HPDE6-E6E7 (cell line): ENCODE measurements around the gene COMMD7.
"Not testable (repeated sequence)": the region's sequence is repeated elsewhere in the genome, so short reads cannot be mapped to it uniquely, and the experiment has no call there.

ENCODE experiments used
- DNase-seq: peaks from one replicate; pipeline ENCODE4 v3.0.0; 2011; ENCODE audit warnings: missing footprints; ENCODE audit errors: extremely low spot score

The COMMD7 gene

DNA sequence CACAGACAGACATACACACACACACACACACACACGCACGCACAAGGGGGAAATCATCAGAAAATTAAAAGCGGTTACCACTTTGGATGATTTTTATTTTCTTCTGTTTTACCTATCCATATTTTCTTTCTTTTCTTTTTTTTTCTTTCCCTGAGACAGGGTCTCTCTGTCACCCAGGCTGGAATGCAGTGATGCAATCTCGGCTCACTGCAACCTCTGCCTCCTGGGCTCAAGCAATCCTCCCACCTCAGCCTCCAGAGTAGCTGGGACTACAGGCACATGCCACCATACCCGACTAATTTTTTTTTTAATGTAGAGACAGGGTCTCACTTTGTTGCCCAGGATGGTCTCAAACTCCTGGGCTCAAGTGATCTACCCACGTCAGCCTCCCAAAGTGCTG, 14.8 kb downstream of the COMMD7 start:
- DNase-seq = not testable (repeated sequence)

DNA sequence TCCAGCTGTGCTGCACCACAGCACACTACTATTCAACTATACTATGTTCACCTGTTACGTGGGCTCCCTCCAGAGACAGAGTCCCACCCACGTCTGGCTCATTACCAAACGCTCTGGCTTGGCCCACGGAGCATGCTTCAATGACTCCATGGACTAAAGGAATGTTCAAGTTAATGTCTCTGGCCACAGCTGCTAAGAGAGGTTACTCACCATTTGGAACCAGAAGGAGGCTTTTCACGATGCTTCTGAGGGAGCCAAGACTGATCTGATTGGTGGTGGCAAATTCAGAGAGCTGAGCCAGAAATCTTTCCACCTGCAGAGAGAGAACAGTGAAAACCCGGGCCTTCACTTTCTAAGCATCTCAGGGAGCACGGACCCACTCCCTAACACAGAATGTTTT, 15.6 kb downstream of the COMMD7 start:
- DNase-seq = no peak

DNA sequence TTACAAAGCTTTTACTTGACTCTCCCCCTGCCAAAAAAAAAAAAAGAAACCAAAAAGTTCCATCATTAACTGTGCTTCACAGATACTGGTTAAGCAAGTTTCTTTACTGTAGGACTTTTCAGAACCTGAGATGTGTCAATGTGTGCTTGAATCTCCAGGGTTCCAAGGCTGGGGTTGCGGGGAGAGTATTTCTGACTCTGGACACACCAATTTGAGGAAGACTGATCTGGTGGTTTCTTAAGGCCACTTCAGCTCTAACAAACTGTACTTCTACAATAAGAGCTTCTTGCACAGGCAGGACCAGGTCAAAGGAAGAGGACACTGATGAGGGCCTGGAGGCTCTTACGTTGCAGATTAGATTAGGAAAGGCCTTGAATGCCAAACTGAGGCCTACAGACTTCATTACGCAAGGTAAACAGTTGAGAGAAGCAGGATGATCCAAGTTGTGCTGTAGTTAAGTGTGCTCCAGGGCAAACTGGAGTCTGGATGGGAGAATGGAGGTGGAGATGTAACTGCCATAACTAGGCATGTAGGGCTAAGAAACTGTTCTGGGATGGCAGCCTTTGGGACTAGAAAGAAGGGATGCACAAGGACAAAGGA, 24.4 kb downstream of the COMMD7 start:
- no peak for DNase-seq

DNA sequence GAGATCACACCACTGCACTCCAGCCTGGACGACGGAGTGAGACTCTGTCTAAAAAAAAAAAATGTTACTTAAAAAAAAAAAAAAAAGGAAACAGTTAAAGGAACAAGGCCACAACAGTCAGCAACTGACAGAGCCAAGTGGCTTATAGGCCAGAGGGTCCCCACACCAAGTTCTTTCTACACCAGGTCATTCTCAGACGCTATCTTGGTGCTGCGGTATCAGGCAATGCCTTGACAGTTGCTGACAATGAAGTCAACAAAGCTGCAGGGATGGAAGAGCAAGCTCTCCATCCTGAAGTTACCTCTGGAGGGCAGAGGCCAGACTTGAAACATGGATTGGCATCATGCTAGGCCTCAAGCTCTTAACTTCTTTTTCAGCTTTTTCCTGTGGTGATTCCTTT, 31.9 kb downstream of the COMMD7 start:
- no peak for DNase-seq

DNA sequence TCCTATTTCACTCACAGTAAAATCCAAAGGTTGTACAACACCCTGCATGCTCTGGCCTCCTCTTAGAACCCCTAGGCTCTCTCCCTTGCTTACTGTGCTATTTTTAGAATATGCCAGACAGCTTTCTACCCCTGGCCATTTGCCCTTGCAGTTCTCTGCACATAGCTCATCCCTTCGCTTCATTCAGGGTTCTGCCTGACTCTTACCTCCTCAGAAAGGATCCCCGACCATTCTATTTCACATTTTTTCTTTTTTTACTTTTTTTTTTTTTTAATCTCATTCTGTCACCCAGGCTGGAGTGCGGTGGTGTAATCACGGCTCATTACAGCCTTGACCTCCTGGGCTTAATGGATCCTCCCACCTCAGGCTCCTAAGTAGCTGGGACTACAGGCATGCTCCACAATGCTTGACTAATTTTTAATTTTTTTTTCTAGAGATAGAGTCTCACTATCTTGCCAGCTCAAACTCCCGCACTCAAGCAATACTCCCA, 33.6 kb downstream of the COMMD7 start:
- no peak for DNase-seq

DNA sequence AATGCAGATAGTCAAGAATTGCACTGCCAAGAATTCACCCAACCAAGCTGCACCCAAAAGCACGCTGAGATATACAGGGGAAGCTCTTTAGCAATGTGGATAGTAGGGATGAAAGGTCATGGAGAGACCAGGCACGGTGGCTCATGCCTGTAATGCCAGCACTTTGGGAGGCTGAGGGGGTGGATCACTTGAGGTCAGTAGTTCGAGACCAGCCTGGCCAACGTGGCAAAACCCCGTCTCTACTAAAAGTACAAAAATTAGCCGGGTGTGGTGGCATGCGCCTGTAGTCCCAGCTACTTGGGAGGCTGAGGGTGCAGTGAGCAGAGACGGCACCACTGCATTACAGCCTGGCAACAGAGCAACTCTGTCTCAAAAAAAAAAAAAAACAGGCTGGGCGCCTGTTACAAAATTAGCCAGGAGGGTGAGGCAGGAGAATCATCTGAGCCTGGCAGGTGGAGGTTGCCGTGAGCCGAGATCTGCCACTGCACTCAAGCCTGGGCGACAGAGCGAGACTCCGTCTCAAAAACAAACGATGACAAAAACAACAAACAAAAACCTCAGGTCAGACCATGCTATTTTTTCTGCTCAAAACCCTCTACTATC, 34.1 kb downstream of the COMMD7 start:
- DNase-seq = not testable (repeated sequence)

DNA sequence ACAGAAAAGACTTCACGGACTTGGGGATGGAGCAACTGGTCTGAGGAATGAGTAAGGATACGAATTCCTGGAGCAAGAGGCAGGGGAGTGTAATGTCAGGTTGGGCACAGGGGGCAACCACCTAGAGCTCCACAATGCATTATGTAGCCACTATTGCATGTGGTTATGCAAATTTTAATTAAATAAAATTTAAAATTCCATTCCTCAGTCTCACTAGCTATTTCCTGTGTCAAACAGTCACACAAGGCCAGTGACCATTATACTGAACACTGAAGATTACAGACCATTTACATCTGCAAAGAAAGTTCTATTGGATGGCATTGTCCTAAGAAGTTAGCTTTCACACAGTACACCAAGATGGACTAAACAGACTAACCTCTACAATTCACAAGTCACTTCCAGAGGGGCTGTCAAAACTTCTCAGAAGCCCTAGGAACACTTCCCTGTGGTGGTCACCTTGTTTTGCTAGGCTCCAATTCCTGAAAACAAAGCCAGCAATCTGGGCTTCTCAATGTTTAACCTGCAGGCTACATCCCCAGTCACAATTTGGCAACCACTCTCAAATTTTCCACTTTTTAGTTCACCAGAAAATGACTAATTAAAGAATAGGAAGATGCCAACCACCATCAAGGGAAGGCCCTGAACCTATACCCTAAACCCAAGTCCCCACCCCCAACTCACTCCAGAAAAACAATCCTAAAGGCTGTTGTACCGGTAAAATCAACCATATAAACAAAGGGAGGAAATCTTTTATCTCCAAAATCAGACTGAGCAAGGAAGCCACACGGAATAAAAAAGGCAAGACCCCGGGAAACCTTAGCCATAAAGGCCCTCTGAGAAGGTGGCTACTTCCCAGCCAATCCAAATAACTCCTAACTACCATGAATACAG, 35.3 kb downstream of the COMMD7 start:
- DNase-seq = no peak

DNA sequence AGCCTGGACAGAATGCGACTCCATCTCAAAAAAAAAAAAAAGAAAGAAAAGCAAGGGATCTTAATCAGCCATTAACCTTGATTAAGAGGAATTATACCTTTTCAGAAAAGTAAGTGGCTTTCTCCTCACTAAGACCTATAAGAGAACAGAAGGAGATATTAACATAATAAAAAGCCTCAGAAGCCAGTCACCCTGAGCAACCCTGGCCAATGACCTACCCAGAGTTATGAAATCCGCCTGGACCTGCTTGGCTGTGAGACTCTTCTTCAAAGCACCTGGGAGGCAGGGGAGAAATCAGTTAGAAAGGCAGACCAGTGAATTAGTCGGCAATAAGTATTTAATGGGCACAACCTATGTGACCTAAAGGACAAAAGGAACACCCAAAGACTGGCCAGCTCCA, 36.8 kb downstream of the COMMD7 start:
- DNase-seq = no peak

DNA sequence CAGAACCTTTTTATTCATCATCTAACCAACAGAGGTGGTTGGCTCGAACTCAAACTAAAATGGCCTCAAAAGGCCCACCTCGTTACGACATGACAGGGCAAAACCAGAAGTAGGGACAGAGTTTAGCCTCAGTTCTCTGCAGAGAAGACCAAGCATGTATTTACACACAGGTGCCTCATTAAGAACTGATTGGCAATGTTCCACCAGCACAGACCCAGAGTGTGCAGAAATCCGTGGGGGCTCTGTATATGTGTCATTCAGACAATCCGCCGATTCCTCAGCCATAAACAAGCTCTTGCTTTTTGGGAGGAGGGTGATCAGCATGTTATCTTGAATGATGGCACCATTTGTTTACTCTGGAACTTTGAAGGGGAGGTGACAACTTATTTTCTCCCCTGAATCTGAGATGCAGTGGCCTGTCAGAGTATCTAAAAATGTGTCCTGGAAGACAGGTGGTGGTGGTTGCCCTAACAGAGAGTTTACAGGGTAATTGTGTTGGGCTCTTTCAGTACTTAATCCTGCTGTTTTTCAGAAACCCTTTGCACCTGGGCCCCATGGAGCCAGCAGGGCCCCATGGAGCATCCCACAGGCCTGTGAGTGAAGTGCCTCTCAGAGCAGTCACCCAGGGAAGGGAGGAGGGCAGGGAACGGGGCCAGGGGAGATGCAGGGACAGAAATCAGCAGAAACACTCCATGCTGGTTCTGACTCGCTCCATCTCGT, 40.4 kb downstream of the COMMD7 start:
- no peak for DNase-seq

DNA sequence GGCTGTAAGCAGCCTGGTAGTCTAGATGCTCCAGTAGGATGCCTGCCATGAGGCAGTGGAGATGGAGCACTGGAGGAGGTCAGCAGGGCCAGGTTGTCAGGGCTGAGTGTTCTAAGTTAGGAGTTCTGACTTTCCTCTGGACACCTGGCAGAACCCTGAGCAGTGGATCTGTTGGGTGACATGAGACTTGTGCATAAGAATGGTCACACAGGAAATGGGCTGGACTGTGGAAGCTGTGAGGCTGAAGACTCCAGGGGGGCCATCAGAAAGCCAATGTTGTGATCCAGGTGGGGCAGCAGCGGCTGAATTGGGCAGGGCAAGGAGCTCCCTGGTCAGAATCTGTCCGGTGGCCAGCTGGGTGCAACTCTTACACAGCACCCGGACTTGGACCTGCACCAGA, 45.7 kb downstream of the COMMD7 start:
- DNase-seq = no peak

DNA sequence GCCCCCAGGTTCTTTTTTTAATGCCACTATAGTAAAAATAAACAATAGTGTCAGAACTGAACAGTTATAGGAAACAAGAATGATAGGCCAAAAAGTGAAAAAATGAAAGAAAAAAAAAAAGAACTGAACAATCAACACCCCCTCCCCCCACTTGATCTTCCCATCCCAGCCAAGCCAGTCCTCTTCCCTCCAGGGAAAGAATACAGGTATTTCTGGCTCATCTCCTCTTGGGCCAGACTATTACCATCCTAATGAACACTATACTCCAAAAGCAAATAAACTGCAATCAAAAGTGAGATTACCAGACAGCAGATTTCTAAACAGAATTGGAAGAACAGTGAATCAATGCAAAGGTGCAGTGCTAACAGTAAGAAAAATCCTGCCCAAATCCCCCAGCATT, 48.2 kb downstream of the COMMD7 start:
- DNase-seq = no peak

DNA sequence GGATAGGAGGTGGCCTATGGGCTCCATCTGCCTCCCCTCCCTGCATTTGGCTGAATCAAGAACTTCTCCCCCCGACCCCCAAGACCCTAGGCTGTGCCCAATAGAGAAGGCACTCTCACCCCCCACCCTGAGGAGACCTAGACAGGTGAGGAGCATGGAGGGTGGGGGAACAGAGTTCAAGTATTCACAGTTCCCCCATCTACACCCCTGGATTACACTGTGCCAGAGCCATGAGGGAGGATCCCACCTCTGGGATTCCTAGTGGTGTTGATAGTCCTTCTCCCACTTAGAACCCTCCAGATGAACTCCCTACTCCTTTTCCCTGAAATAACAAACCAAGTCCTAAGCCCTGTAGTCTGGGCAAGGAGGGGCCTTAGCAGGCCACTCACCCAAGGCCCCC, 54.3 kb downstream of the COMMD7 start:
- DNase-seq = not testable (repeated sequence)

DNA sequence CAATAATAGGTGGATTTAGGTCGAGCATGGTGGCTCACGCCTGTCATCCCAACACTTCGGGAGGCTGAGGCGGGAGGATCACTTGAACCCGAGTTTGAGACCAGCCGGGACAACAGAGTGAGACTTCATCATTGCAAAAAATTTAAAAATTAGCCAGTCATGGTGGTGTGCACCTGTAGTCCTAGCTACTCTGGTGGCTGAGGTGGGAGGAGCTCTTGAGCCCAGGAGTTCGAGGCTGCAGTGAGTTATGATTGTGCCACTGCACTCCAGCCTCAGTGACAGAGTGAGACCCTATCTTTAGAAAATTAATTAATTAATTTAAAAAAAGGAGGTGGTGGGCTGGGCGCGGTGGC, 56.1 kb downstream of the COMMD7 start:
- DNase-seq = no peak

DNA sequence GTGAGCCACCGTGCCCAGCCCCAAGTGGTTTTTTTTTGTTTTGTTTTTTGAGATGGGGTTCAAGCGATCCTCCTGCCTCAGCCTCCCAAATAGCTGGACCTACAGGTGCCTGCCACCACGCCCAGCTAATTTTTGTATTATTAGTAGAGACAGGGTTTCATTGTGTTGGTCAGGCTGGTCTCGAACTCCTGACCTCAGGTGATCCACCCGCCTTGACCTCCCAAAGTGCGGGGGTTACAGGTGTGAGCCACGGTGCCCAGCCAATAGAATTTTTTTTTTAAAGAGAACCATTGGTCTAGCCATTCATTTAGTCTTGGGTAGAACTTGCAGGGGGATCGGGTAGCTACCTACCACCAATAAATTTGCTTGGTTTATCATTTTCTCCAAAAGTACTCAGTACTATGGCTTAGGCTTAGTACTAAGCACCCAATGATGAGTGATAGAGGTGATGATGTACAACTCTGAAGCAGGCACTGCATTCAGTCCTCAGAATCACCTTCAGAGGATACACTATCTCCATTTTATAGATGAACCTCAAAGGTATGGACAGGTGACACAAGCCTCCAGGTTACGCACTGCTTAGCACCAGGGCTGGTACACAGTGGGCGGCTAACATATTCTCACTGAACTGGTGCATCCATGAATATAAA, 56.6 kb downstream of the COMMD7 start:
- no peak for DNase-seq

DNA sequence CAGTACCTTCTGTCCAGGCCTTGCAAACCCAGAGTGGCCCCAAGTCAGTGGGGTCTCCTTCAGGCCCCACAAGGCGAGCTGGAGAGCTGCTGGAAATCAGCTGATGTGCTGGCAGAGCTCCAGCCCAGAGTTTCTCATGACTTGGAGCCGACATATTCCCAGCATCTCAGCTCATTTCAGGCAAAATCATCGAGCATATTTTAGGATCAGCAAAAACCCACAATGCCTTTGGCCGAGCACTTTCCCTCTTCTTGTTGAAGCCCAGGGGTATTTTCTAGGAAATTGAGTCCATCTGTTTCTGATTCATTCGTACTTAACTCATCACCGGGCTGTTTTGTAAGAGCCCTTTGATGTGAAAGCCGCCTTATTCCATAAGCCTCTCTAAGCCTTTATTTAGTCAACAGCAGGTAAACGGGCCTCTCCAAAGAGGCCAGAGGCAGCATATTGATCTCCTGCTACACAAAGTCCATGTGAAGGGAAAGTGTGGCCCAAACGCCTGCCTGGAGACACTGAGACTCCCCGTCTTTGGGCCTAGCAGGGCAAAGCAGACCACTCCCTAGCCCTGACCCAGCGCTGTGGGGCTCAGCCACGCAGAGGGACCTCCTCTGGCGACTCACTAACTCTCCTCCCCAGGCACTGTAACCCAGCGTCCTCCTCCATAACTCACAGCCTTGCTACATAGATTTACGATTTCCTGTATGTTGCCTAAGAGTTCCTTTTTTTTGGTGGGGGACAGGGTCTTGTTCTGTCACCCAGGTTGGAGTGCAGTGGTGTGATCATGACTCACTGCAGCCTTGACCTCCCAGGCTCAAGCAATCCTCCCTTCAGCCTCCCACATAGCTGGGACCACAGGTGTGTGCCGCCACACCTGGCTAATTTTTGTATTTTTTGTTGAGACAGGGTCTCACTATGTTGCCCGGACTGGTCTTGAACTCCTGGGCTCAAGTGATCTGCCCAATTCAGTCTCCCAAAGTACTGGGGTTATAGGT, 57.4 kb downstream of the COMMD7 start:
- DNase-seq = peak; percentile 55

DNA sequence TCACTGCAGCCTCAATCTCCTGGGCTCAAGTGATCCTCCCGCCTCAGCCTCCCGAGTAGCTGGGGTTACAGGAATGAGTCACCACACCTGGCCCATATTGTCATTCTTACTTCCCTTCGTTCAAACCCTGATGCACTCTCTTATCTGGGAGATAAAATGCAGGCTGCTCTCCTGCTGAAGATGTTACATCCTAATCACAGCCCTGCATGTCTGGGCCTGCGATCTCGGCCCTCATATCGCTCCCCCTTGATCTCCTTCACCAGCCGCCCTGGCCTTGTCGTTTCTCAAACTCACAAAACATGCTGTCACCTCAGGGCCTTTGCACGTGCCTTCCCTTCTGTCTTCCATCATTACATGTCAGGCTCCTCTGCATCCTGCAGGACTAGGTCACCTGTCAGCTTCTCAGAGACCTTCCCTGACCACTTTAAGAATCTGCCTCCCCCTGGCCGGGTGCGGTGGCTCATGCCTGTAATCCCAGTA, 60.7 kb downstream of the COMMD7 start:
- no peak for DNase-seq

DNA sequence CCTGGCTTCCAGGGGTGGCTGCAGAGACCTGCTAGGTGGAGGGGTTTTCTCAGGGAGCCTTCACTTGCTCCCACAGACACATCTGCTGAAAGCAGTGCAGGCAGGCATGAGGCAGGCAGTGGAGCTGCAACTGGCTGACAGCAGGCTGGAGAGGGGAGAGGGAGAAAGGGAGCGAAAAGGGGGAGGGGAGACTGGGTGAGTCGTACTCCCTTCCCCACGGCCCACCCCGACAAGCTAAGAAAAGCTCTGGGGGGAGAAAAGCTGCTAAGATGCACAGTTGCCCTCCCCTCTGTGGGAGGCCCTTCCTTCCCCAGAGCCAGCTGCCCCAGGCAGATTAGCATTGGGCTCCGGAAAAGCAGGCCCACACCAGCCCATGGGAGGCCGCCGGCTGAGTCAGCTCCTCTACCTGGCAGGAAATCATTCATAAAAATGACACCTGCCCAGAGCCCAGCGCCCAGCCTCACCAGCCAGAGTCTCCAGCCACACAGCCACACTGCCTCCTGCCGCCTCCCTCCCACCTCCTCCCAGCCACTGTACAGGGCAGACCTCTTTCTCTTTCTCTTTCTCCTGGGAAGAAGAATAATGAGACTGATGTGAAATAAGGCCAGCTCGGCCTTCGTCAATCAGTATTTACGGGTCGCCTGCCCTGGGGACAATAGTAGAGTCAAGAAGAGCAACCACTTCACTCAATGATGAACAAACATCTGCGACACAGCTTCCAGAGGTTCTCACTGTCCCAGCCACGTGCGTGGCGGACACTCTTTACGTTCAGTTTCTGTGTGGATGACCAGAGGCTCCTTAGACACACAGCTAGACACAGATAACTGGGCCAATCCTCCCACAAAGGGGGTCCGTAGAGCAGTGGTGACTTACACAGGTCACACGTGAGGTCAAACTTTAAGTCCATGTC, 61.8 kb downstream of the COMMD7 start:
- DNase-seq = peak; percentile 97

DNA sequence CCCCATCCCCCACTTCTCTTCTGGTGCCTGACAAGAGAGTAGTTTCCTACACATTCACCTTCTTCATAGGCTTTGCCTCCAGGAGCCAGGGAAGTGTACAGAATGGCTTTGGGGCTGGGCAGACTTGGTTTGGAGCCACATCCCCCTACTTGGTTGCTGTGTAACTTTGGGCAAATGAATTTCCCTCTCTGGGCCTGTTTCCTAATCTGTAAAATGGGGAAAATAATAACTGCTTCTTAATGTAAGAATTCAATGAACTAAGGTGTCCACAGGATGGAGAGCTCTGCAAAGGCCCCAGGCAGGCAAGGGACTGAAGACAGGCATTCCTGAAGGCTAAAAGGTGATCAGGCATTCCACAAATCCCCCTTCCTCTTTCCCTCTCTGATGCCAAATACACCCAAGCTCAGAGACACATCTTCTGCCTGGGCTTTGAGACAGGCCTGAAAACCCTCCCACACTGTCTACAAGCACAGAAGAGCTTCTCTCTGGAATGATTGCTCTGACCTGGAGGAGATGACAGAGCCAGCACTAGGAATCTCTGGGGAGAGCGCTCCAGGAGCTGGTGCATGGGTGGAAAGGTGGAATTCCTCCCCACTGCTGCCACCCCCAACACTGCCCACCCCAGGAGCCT, 62.6 kb downstream of the COMMD7 start:
- no peak for DNase-seq

DNA sequence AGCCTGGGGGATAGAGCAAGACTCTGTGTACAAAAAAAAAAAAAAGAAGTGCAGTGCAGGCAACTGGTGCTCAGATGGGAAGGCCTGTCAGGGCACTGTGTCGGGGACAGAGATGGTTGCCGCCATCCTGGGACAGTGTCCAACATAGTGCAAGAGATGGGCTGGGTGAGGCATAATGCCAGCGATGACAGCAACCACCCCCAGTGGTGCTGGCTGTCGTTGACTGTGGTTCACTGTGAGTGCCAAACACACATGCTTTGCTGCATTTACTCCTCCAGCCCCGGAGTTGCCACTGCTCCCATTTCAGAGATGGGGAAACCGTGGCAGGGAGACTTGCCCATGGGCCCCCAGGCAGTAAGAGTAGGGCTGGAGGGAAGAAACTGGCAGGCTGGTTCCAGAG, 64.3 kb downstream of the COMMD7 start:
- DNase-seq = no peak
